Motor neuron (in vitro differentiated cells): ENCODE results near the gene UNC5CL. TPM values are rescaled to one million over a fixed set of nuclear protein-coding genes. Genes with fewer than 3 reads are reported as not detected.
"Not testable (repeated sequence)": the region's sequence is repeated elsewhere in the genome, so short reads cannot be mapped to it uniquely, and the experiment has no call there.

Source experiments
- ATAC-seq, 8 experiments: fragments of 200-7000 bp; cut with Tn5 transposase; replicated peaks in 6 of 8; 2 replicates each; pipeline ENCODE4 v1.8.0; 2021; ENCODE audit warnings: mild to moderate bottlenecking in 8 of 8, moderate library complexity in 8 of 8
- H3K27ac ChIP-seq, 2 donors: fragments of 250-450 bp; sonication (Bioruptor Pico); 2 replicates each; pipeline ENCODE4 v1.9.0; 2021; ENCODE audit warnings: antibody characterized with exemption in 2 of 2, mild to moderate bottlenecking in 2 of 2, moderate library complexity in 1 of 2
- H3K4me1 ChIP-seq, 2 donors: fragments of 250-450 bp; sonication (Bioruptor Pico); replicated peaks in 1 of 2; 2 replicates each; pipeline ENCODE4 v1.6.1; 2021; ENCODE audit warnings: antibody characterized with exemption in 2 of 2, mild to moderate bottlenecking in 2 of 2, moderate library complexity in 1 of 2
- H3K4me3 ChIP-seq, 5 donors: fragments of 250-450 bp; sonication (Bioruptor Pico); 2 replicates each; pipeline ENCODE4 v1.9.0; 2021; ENCODE audit warnings: antibody characterized with exemption in 5 of 5, mild to moderate bottlenecking in 5 of 5, moderate library complexity in 4 of 5
- WGBS, 10 experiments: fragments of 450-650 bp; shearing (Covaris generic); methylation state at CpG; one replicate each; pipeline ENCODE4 v1.0.0; 2022; 5-methylcytosine and 5-hydroxymethylcytosine counted together
- in situ Hi-C, 9 experiments: fragments of 400-800 bp; cut with MboI; loops; one replicate each; pipeline ENCODE4 v1.15.0; 2021; ENCODE audit warnings: low sequenced_read_pairs in 9 of 9, low pct_unique_long_range_greater_than_20kb in 2 of 9; ENCODE audit not compliant: unreplicated experiment in 9 of 9
- total RNA-seq, 8 experiments: library from RNA; unstranded; fragments of 300-600 nt; gene quantifications; 2 replicates each; pipeline versions ENCODE4 v1.2.3 to v1.2.4, GENCODE V29; 2022

Gene UNC5CL
- total RNA-seq, 8 experiments from 2014 or later = 0.25 to 1.2 (median 0.57) TPM

DNA sequence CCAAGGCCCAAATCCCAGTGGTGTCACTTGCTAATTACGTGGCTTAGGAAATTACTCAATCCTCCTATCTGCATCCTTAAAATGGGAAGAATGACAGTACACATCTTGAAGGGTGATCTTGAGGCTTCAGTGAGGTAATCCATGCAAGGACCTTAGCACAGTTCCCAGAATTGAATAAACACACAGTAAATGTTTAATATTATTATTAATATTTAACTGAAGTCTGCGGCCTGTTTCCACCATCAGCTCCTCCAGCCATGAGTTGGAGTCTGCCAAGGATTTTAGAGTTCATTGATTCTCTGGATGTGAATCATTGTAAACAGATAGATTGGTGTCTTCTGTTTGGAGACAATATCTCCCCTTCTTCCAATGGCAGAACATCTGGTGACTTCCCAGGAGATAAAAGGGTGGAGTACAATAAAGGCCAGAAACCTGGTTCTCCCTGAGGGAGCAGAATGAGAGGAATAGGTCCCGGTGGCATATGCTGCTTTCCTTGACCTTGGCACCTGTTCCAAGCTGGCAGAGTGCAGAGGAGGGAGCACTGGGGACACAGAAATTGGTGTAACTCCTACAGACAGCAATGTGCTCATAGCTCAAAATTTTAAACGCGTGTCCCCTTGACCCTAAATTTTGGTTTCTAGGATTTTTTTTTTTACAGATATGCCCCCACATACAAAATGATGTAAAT lies 25.4 kb downstream of the UNC5CL start:
- WGBS, 10 experiments = 59 to 100% (median 93%) methylated on average over 1 to 4 of the region's 5 CpGs; no CpG with 5 or more reads in 2 of the 10 experiments
- no peak for ATAC-seq
- H3K27ac ChIP-seq = no peak overlapping the region

GRCh38 chr6:41011673-41012072 lies 27.3 kb downstream of the UNC5CL start:
- no peak overlapping the region for H3K27ac ChIP-seq
- no peak for ATAC-seq
- H3K4me1 ChIP-seq = no peaks in the 10 kb centered on the region
- in situ Hi-C loops = loop anchor here in 1 of 9 experiments (10.0 kb wide), 1 partner anchor 117 kb away; no protein-coding TSS in a partner anchor
- H3K4me3 ChIP-seq = no peak overlapping the region
- 0 to 88% (median 67%) methylated on average over 1 of the region's 2 CpGs; no CpG with 5 or more reads in 3 of the 10 experiments for WGBS, 10 experiments

More for the DNA sequence above, 25.4 kb downstream of the UNC5CL start:
- Histone ChIP-seq H3K4me1 (no peaks in the 10 kb centered on the region), H3K4me3 (no peak overlapping the region)
- in situ Hi-C loops = loop anchor here in 1 of 9 experiments (10.0 kb wide), 1 partner anchor 119 kb away; no protein-coding TSS in a partner anchor

GRCh38 chr6:41009669-41010068 lies 29.4 kb downstream of the UNC5CL start:
- in situ Hi-C loops = loop anchor here in 1 of 9 experiments (10.0 kb wide), 1 partner anchor 115 kb away; no protein-coding TSS in a partner anchor
- Histone ChIP-seq H3K4me1 (no peaks in the 10 kb centered on the region), H3K4me3 (no peak overlapping the region), H3K27ac (no peak overlapping the region)
- peak in 1 of 8 experiments; percentile 28 for ATAC-seq
- WGBS, 10 experiments = 71 to 83% (median 83%) methylated on average over 1 of the region's 1 CpG; no CpG with 5 or more reads in 7 of the 10 experiments

GRCh38 chr6:41008011-41008410 lies 31.0 kb downstream of the UNC5CL start:
- Histone ChIP-seq H3K4me1 (peaks cover 0 to 6% of the 10 kb centered on the region in 2 donors), H3K27ac (no peak overlapping the region), H3K4me3 (no peak overlapping the region)
- WGBS, 10 experiments = 61 to 100% (median 83%) methylated on average over 1 to 2 of the region's 3 CpGs; no CpG with 5 or more reads in 5 of the 10 experiments
- no peak for ATAC-seq
- in situ Hi-C loops = no loop called here

DNA sequence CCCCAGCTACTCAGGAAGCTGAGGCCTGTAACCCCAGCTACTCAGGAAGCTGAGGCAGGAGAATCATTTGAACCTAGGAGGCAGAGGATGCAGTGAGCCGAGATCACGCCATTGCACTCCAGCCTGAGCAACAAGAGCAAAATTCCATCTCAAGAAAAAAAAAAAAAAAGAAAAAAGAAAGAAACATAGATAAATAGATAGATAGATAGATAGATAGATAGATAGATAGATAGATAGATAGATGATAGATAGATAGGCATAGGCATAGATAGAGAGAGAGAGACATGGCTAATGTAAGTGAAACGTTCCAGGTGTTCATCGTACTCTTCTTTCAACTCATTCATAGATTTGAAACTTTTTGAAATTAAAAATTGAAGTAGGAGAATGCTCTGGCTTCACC lies 32.0 kb downstream of the UNC5CL start:
- H3K4me3 ChIP-seq, ATAC-seq, H3K27ac ChIP-seq, H3K4me1 ChIP-seq, in situ Hi-C loops: not testable (repeated sequence)
- 80 to 100% (median 90%) methylated on average over 1 to 4 of the region's 4 CpGs for WGBS, 10 experiments

DNA sequence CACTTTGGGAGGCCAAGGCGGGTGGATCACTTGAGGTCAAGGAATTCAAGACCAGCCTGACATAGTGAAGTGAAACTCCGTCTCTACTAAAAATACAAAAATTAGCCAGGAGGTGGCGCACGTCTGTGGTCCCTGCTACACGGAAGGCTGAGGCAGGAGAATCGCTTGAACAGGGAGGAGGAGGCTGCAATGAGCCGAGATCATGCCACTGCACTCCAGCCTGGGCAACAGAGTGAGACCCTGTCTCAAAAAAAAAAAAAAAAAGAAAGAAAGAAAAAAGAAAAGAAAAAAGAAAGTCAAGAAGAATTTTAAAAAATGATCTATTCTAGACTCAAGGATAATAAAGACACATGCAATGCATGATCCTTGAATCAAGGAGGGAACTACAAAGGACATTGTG lies 32.8 kb downstream of the UNC5CL start:
- H3K4me3 ChIP-seq, H3K4me1 ChIP-seq, in situ Hi-C loops, H3K27ac ChIP-seq: not testable (repeated sequence)
- 0 to 81% (median 50%) methylated on average over 2 to 7 of the region's 7 CpGs; no CpG with 5 or more reads in 1 of the 10 experiments for WGBS, 10 experiments
- peak in 3 of 8 experiments; percentile 82 to 89 (median 88) for ATAC-seq

GRCh38 chr6:41002168-41002567 lies 36.9 kb downstream of the UNC5CL start:
- Histone ChIP-seq H3K4me1 (peaks cover 1 to 13% of the 10 kb centered on the region in 2 donors), H3K27ac (no peak overlapping the region), H3K4me3 (no peak overlapping the region)
- in situ Hi-C loops = no loop called here
- 15 to 100% (median 94%) methylated on average over 2 to 3 of the region's 3 CpGs; no CpG with 5 or more reads in 4 of the 10 experiments for WGBS, 10 experiments
- ATAC-seq = no peak

- no peak for ATAC-seq
- Histone ChIP-seq H3K4me1 (peaks cover 16 to 28% of the 10 kb centered on the region in 2 donors), H3K4me3 (no peak overlapping the region), H3K27ac (no peak overlapping the region)
- in situ Hi-C loops = no loop called here
- WGBS, 10 experiments = 75 to 100% (median 82%) methylated on average over 2 to 4 of the region's 4 CpGs; no CpG with 5 or more reads in 4 of the 10 experiments
These were observed 38.8 kb downstream of the UNC5CL start for GRCh38 chr6:41000248-41000647.

DNA sequence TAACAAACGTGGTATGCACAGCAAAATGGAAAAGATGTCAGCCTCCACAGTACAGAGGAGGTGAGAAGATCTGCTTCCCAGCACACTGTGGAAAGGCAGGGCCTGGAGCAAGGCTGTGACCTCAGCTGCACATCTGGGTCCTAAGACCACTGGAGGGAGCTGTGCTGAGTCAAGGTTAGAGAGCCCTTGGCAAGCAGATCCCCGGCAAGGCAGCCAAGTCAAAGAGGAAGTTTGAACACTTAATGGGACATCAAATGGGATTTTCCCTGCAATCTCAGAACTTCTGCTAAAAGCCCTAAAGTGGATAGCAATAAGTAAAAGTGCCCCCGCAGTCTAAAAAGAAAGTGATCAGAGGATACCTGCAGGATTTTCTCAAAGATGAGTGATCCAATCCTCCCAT lies 39.5 kb downstream of the UNC5CL start:
- H3K4me3 ChIP-seq = no peak overlapping the region
- 0 to 66% (median 28%) methylated on average over 1 to 3 of the region's 3 CpGs; no CpG with 5 or more reads in 1 of the 10 experiments for WGBS, 10 experiments
- no peak overlapping the region for H3K27ac ChIP-seq
- ATAC-seq = peak in 3 of 8 experiments; percentile 49 to 71 (median 53)
- in situ Hi-C loops = no loop called here
- H3K4me1 ChIP-seq = peaks cover 16 to 28% of the 10 kb centered on the region in 2 donors

DNA sequence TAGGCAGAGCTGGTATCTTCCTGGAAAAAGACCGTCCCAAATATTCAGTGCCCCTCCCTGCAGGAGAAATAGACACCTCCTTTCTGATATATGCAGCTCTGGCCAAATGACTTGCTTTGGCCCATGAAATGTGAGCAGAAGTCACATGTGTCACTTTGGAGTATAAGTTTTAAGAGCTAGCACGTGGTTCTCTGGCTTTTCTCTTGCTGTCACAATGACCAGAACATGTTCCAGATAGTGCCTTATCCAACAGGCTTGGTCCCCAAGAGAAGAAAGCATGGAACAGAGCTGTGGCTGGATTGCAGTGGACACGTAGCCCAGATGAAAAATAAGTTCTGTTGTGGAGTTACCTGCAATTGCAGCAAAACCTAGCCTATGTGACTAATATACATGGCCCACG lies 40.4 kb downstream of the UNC5CL start:
- H3K27ac ChIP-seq = no peak overlapping the region
- peak in 2 of 8 experiments; percentile 42 to 66 for ATAC-seq
- H3K4me3 ChIP-seq = no peak overlapping the region
- peaks cover 16 to 31% of the 10 kb centered on the region in 2 donors for H3K4me1 ChIP-seq
- in situ Hi-C loops = no loop called here
- WGBS, 10 experiments = 0 to 100% (median 94%) methylated on average over 1 to 4 of the region's 4 CpGs

DNA sequence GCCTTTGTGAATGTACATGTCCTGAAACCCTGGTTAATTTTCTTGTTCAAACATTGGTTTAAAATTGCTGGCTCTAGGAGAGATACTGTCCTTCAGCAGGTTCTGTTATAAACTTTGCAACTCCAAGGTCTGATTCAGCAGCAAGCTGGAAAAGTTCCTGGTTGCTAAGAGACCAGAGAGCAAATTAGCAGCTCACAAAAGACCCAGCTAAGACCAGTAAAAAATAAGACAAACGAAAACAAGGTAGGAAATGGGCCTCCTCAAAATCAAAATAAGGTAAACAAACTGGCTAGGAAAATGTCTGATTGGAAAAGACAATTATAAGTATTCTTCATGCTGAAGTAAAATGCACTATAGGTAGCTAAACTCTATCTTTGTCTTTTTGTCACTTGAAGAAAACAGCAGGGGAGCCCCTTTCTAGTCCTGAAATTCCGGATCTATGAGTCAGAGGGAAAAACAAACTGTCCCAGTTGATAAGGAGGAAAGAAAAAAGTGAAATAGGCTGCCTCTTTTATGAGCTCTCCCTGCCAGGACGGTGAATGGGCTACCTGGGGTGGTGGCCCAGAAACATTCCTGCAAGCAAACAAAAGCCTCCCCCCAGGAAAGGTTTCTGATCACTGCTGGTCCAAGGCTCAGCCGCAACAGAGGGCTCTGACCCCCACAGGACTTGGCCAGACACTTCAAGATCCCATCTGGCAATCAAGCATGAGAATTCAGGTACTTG lies 41.6 kb downstream of the UNC5CL start:
- peak overlapping the region; percentile 6 to 69 for H3K27ac ChIP-seq
- H3K4me3 ChIP-seq = no peak overlapping the region
- in situ Hi-C loops = no loop called here
- ATAC-seq = peak in 6 of 8 experiments; percentile 20 to 66 (median 34)
- H3K4me1 ChIP-seq = peaks cover 16 to 25% of the 10 kb centered on the region in 2 donors
- WGBS, 10 experiments = 0 to 51% (median 17%) methylated on average over 1 to 4 of the region's 4 CpGs; no CpG with 5 or more reads in 1 of the 10 experiments

GRCh38 chr6:40996591-40997233 lies 42.3 kb downstream of the UNC5CL start:
- H3K4me3 ChIP-seq = no peak overlapping the region
- H3K27ac ChIP-seq = peak overlapping the region; percentile 6 to 69
- 5 to 100% (median 38%) methylated on average over 1 to 4 of the region's 6 CpGs; no CpG with 5 or more reads in 3 of the 10 experiments for WGBS, 10 experiments
- in situ Hi-C loops = no loop called here
- peaks cover 16 to 25% of the 10 kb centered on the region in 2 donors for H3K4me1 ChIP-seq
- ATAC-seq = peak; percentile 26 to 99 (median 93)
